GM04504 (cell line): ENCODE measurements around the gene LRRC2.
"Not testable (repeated sequence)": the region's sequence is repeated elsewhere in the genome, so short reads cannot be mapped to it uniquely, and the experiment has no call there.

Source experiments
- DNase-seq: peaks from one replicate; pipeline ENCODE4 v3.0.0-alpha.2; 2012; ENCODE audit warnings: low read depth

The LRRC2 gene

GRCh38 chr3:46497556-46498265 is 68.4 kb downstream of the LRRC2 start, which contains the start of gene RTP3:
Gene RTP3, plus strand, starts transcription at chr3:46497976. Its CDS starts 87 bp downstream, at chr3:46498063.
- DNase-seq: no peak

- no peak for DNase-seq
These were observed 69.2 kb downstream of the LRRC2 start for GRCh38 chr3:46496746-46497555.

GRCh38 chr3:46495901-46496456 is 70.1 kb downstream of the LRRC2 start:
- peak; percentile 76 for DNase-seq

- not testable (repeated sequence) for DNase-seq
These were observed 71.6 kb downstream of the LRRC2 start for GRCh38 chr3:46494491-46494890.

DNA sequence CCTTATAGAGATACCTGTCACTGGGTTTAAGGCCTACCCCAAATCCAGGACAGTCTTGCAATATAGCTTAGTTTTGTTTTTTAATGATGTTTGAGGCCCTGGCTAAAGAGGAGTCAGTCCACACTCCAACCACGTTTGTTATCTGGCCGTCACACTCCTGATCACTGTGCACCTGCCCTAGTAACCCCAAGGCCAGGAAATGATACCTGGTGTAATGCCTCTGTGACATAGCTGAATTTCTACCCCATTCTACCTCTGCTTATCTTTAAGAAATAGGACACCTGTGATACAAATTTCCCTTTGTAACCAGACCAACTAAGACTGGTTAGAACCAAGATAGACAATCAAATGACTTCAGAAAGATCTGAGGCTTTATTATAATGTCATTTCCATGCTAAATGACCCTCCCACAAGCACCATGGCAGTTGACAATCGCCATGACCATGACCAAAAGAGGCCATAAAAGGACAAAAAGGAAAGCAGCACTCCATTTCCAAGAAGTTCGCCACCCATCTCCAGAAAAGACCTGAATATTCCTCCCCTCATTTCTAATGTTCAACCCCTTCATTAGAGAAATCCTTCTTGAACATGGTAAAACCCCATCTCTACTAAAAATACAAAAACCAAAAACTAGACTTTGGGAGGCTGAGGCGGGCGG is 73.1 kb downstream of the LRRC2 start:
- no peak for DNase-seq

DNA sequence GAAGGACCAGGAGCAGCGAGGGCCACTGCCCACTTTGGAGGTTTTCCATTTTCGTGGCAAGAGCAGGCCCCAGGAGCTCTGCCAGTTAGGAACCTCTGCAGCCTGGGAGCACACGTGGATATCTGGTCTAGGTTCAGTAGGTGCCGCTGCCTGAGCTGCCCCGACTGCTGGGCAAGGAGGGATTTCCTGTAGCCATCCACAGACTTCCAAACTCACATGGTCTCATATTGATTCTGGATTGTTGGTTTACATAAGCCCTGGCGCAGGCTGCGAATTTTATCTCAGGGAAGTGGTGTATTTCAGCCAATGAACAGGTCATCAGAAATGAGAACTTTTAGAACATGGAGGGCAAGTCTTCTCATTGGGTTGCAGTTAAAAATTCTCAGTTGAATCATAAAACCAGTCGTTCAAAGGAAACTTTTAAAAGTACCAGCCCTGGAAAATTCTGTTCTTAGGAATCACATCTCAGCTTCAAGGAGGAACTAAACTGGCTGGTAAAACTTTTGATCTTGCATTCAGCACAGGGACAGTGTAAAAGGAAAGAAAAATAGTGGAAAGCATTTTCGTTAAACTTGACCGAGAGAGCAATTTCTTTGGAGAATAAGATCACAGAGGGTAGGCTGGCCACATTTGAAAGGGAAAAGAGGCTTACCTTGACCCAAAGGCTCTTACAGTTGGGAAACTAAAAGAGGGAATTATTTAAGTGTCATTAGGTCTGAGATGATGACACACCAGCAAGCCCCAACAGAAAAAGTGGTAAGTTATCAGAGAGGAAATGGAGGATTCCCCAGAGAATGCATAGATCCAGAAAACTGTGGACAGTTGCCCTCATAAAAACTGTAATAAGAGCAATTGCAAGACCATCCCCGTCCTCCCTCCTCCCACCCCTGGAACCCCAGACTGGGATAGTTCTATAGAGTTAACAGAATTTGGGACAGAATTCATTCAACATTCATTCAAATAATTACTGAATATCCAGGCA is 74.7 kb downstream of the LRRC2 start:
- no peak for DNase-seq

- no peak for DNase-seq
These were observed 75.6 kb downstream of the LRRC2 start for GRCh38 chr3:46490338-46491084.

GRCh38 chr3:46489875-46490274 is 76.2 kb downstream of the LRRC2 start:
- DNase-seq: no peak

GRCh38 chr3:46489381-46489780 is 76.7 kb downstream of the LRRC2 start:
- no peak for DNase-seq

DNA sequence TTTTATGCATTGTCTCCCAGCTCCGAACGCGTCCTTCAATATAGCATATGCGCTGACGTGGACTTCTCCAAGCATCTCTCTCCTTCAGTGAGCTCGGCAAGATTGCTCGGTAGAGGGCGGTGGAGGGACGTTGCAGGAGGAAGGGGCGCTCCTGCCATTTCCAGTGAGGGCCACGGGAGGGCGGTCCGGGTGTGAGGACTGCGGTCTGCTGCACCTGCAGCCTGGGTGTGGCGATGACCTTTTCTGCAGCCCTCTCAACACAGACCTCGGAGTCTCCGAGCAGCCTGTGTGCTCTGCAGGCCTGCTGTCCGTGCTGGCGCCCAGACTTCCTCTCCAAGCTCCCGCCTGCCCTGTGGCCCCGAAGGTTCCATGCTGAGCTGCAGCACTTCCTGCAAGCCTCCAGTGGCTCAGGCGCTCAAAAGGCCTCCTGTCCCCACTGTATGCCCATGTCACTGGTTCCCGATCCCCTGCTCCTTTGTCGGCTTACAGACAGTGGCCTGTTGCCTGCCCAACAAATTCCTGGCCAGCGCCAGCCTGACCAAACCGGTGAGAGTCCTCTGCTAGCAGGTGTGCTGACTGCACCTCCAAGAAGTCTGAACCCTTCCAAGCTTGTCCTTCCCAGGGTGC is 77.3 kb downstream of the LRRC2 start:
- peak; percentile 71 for DNase-seq

DNA sequence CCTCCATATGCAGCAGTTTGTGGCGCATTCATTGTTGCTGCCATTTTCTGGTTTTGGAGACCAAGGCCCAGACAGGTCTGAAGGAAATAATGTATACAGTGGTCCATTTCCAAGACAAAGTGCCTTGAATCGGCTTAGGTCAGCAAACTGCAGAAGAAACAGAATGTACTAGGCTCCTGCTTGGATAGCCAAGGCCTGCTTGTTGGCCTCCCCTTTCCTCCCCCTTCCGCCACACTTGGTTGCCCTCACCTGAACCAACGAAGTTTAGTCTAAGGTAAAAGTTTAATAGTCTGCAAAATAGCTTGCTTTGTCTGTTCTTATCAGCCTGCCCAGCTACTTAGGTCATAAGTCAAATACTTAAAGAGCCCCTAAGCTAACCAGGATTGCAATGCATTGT is 80.3 kb downstream of the LRRC2 start:
- DNase-seq: no peak

GRCh38 chr3:46484911-46485778 is 81.0 kb downstream of the LRRC2 start:
- DNase-seq: no peak

DNA sequence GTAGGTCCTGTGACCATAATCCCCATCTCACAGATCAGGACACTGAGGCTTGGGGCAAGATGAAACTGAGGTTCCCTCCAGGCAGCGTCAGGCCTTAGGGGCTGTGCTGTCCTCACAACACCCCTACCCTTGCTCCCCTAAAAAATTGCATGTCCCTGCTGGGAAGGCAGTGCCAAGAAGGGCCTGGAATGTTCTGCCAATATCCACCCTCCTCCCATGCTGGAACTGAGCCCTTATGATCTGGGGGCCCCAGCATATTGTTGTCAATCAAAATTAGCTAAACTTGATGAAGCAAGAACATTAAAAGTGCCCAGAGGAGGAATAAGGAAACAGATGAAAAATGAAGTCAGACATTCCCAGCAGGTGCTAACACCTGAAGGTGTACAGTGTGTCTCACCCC is 81.7 kb downstream of the LRRC2 start:
- DNase-seq: no peak

DNA sequence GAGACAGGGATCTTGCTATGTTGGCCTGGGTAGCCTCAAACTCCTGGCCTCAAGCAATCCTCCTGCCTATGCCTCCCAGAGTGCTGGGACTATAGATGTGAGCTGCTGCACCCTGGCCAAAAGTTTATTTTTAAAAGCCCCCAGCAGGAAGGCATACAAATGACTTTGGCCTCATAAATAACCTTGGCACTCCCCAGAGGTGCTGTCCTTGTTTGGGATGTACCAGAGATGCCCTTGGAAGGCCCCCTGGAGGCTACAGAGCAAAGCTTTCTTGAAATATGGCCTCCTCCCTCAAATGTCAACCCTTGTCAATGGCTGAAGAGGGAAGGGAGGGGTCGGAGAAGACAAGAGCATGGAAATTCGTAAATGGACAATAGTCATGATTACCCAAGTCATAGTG is 82.3 kb downstream of the LRRC2 start:
- no peak for DNase-seq

GRCh38 chr3:46482632-46483350 is 83.3 kb downstream of the LRRC2 start:
- DNase-seq: no peak

GRCh38 chr3:46481636-46482035 is 84.5 kb downstream of the LRRC2 start:
- DNase-seq: no peak

DNA sequence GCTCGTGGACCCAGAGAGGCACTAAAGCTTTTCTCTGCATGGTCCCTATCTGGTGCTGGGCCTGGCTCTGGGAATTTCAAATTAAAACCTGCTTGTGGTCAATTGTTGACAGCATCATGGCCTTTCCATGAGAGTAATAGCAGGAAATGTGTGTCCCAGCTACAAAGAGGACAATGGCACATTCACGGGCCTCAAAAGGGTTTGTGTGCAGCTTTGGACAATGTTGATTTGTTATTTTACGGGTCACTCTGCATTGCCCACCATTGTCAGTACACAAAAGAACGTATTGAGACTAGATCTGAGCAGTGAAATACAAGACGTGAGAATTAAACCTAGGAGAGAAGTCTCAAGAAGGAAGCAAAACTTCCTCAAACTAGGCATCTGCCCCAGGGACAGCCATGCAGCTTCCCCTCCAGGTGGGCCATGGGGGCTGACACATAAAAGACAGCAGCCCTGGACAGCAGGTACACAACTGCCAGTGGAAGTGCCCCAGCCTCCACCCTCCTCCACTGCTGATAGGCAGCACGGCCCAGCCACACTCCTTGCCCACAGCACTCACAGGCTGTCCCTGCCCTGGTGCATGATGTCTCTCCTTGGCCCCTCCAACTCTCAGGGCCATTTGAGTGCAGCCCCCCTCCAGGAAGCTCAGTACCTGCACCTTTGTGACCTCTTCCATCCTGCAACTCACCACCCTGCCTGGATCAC is 85.5 kb downstream of the LRRC2 start:
- no peak for DNase-seq

GRCh38 chr3:46479696-46480095 is 86.4 kb downstream of the LRRC2 start:
- no peak for DNase-seq
